Testis (tissue), 3 donors: ENCODE measurements around the gene ITSN2. TPM values are rescaled to one million over a fixed set of nuclear protein-coding genes. Genes with fewer than 3 reads are reported as not detected.

Source experiments
- DNase-seq: peaks from one replicate; pipeline ENCODE4 v3.0.0-alpha.2; 2019
- H3K27ac ChIP-seq, 2 donors: fragments of 200-600 bp; sonication (generic); one replicate each; pipeline ENCODE4 v1.5.1; 2019
- H3K27me3 ChIP-seq: fragments of 200-600 bp; sonication (generic); one replicate; pipeline ENCODE4 v1.5.1; 2019
- H3K36me3 ChIP-seq: fragments of 200-600 bp; sonication (generic); one replicate; pipeline ENCODE4 v1.5.1; 2017; ENCODE audit warnings: low read depth; ENCODE audit errors: missing control alignments
- H3K4me1 ChIP-seq: fragments of 200-600 bp; sonication (generic); one replicate; pipeline ENCODE4 v1.5.1; 2019
- H3K4me3 ChIP-seq, 2 donors: fragments of 200-600 bp; sonication (generic); one replicate each; pipeline ENCODE4 v1.5.1; 2017 to 2019
- H3K9me3 ChIP-seq: fragments of 200-600 bp; sonication (generic); one replicate; pipeline ENCODE4 v1.5.1; 2017
- CTCF ChIP-seq, 3 experiments: fragments of 450-650 bp in 2 of 3; fragments of 200-600 bp in 1 of 3; sonication (generic) in 1 of 3; IDR thresholded peaks; one replicate each; pipeline ENCODE4 v1.5.1; 2016 to 2019; ENCODE audit warnings: antibody characterized with exemption in 3 of 3, mild to moderate bottlenecking in 2 of 3, moderate library complexity in 1 of 3
- POLR2A ChIP-seq: fragments of 450-650 bp; IDR thresholded peaks from one replicate; pipeline ENCODE4 v1.6.1; 2017; ENCODE audit warnings: antibody characterized with exemption, mild to moderate bottlenecking, moderate library complexity
- WGBS, 2 donors: methylation state at CpG; one replicate each; pipeline ENCODE4 v1.1.5; 2018; 5-methylcytosine and 5-hydroxymethylcytosine counted together
- intact Hi-C: fragments of 100-400 bp; cut with DNase I; formaldehyde crosslinking; loops from one replicate; pipeline ENCODE4 v1.15.1; 2023; ENCODE audit warnings: low total_unique reads
- polyA plus RNA-seq: library from polyadenylated mRNA; stranded (reverse); fragments of 350-450 nt; fragmentation: Illumina TruSeq; extraction: RNeasy Lipid Tissue Mini Kit (QIAGEN cat#74804); gene quantifications from one replicate; pipeline ENCODE4 v1.2.3, GENCODE V29; 2014; ENCODE audit warnings: low read depth, low replicate concordance; ENCODE audit not compliant: insufficient read depth
- total RNA-seq, 2 donors: library from RNA; depleted of rRNA; stranded (reverse); fragments of >200 nt; gene quantifications; one replicate each; pipeline ENCODE4 v1.2.3, GENCODE V29; 2016

The ITSN2 gene
- total and polyA plus RNA-seq, 3 donors from 2014 or later = 9.1 to 53.8 (median 43.4) TPM

- no peak overlapping the region for H3K4me3 ChIP-seq
- 51 to 62% methylated on average over 3 of the region's 3 CpGs for WGBS, 2 donors
- intact Hi-C loops = no loop called here
- H3K36me3 ChIP-seq = no peaks in the 10 kb centered on the region
- H3K27ac ChIP-seq = no peak overlapping the region
- no peak for TF ChIP-seq CTCF (IDR thresholded peaks at IDR 0.05)
- no peak for TF ChIP-seq POLR2A
- DNase-seq = no peak
- H3K4me1 ChIP-seq = peaks cover 8% of the 10 kb centered on the region
- no peaks in the 10 kb centered on the region for H3K27me3 ChIP-seq
- H3K9me3 ChIP-seq = no peaks in the 10 kb centered on the region
These were observed 32.3 kb downstream of the ITSN2 start for GRCh38 chr2:24328010-24328409.

- peak; percentile 50 for DNase-seq
- Histone ChIP-seq H3K27ac (no peak overlapping the region), H3K4me3 (no peak overlapping the region), H3K36me3 (no peaks in the 10 kb centered on the region), H3K27me3 (no peaks in the 10 kb centered on the region), H3K4me1 (peaks cover 6% of the 10 kb centered on the region), H3K9me3 (no peaks in the 10 kb centered on the region)
- TF ChIP-seq POLR2A (no peak), CTCF (IDR thresholded peaks at IDR 0.05) (no peak)
- intact Hi-C loops = no loop called here
These were observed 42.8 kb downstream of the ITSN2 start for GRCh38 chr2:24317491-24317920.

GRCh38 chr2:24315669-24316068, 44.7 kb downstream of the ITSN2 start:
- TF ChIP-seq POLR2A (no peak), CTCF (IDR thresholded peaks at IDR 0.05) (no peak)
- H3K9me3 ChIP-seq = no peaks in the 10 kb centered on the region
- no peaks in the 10 kb centered on the region for H3K27me3 ChIP-seq
- intact Hi-C loops = no loop called here
- peaks cover 6% of the 10 kb centered on the region for H3K4me1 ChIP-seq
- no peak for DNase-seq
- no peak overlapping the region for H3K4me3 ChIP-seq
- H3K36me3 ChIP-seq = no peaks in the 10 kb centered on the region
- WGBS, 2 donors = 65 to 85% methylated on average over 3 of the region's 3 CpGs
- no peak overlapping the region for H3K27ac ChIP-seq

GRCh38 chr2:24313744-24314632, 46.3 kb downstream of the ITSN2 start:
- Histone ChIP-seq H3K36me3 (no peaks in the 10 kb centered on the region), H3K9me3 (no peaks in the 10 kb centered on the region), H3K27ac (no peak overlapping the region), H3K4me1 (peaks cover 6% of the 10 kb centered on the region), H3K27me3 (no peaks in the 10 kb centered on the region), H3K4me3 (no peak overlapping the region)
- 94 to 95% methylated on average over 5 of the region's 5 CpGs for WGBS, 2 donors
- no peak for DNase-seq
- TF ChIP-seq POLR2A (no peak), CTCF (IDR thresholded peaks at IDR 0.05) (no peak)
- intact Hi-C loops = no loop called here

- Histone ChIP-seq H3K9me3 (no peaks in the 10 kb centered on the region), H3K27me3 (no peaks in the 10 kb centered on the region), H3K36me3 (no peaks in the 10 kb centered on the region), H3K27ac (no peak overlapping the region), H3K4me1 (peaks cover 13% of the 10 kb centered on the region), H3K4me3 (no peak overlapping the region)
- TF ChIP-seq POLR2A (no peak), CTCF (IDR thresholded peaks at IDR 0.05) (no peak)
- 81 to 86% methylated on average over 2 of the region's 2 CpGs for WGBS, 2 donors
- DNase-seq = no peak
- intact Hi-C loops = no loop called here
These were observed 52.4 kb downstream of the ITSN2 start for GRCh38 chr2:24307961-24308360.
